Activated CD8-positive, alpha-beta memory T cell treated with anti-CD3 and anti-CD28 coated beads for 24 hours (primary cell): ENCODE measurements around the gene DUSP6.

Experiments used
- DNase-seq: peaks from one replicate; pipeline ENCODE4 v3.0.0-alpha.2; 2020

DUSP6 gene

DNA sequence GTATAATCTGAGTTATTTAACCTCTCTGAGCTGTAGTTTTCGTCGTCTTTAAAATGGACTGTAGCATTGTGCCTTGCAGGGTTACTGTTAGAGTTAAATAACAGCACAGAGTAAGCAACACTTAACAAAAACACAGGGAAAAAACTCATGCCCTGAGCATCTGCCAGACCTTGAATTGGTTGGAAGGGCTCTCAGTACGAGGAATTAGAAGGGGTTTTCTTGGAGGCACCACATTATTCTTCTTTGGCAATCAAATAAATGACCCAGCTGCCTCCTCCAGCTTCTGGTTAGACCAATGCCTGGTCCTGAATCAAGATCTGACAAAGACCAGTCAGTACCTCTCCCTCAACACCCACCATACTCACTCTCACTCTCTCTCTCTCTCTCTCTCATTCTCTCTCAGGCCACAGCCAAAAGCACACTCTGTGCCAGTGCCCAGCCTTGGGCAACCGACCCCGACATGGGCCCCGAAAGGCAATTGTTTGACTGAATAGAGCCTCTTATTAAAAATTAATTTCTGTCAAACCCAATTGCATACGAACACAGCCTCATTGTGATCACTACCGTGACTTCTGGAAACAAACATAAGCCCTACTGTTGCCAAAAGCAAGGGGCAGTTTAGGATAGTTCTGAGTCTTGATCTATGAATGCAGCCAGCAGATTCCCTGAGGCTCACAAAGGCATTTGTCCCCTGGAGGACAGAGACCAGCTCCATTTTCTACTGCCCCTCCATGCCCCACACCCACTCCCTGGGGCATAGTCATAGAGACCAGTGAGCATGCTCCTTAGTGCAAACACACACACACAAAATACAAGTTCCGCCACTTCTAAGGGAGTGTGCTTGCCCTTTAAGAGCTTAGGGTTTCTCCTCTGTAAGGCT, 23.9 kb downstream of the DUSP6 start:
- DNase-seq, result no peak

DNA sequence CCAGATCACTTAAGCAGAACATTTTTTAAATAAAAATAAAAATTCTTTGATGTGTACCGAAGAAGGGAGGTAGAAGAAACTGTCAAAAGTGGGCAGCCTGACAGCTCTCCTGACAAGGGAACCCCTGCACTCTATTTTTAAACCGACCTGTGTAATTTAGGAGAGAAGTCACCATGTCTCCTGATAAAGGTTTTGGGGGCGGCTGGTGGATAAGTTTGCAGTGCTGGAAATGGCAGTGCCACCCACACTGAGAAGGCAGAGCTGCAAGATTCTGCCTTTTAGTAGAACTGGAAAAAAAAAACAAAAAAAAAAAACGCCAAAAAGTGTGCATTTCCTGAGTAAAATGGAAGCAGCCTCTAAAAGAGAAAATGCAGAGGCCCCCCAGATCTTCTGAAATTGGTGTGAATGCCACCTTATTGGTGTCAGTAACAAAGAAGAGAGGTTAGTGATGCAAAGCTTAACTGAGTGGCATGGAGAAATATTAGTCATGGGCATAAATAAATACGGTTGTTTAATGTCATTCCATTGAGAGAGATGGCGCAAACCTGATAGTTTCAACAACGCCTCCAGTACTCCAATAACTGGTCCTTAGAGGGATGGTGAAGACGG, 24.7 kb downstream of the DUSP6 start:
- no peak for DNase-seq

DNA sequence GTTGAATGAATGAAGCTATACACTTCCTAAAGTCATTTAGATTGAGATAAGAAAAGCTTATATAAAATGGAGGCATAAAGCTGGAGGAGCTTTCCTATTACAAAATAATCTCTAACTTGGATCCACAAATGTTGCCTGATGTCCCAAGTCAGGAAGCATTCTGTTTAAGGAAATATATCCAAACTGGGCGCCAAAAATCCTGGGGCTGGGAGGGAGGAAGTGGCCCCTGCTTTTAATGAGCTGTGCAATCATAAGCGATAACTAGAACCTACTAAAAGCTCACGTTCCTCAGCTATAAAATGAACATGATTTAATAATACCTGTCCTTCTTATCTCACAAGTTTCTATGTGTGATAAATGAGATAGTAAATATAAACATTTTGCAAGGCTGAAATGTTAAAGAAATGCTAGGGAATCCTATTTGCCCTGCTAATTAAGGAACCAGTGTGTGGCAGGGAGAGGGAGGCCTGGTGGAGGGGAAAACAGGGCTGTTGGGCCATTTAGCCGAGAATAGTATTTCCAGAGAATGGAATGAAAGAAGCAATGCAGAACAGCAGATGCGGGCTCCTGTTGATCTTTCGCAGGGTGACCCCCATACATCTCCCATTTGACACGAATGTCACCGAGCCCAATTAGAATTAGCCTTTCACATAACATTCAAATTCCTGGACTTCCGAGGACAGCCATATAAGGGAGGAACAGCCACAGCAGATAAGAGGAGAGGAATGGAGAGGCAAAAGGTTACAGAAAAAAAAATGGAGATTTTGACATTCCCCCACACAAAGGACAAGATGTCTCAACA, 25.9 kb downstream of the DUSP6 start:
- DNase-seq, result no peak

DNA sequence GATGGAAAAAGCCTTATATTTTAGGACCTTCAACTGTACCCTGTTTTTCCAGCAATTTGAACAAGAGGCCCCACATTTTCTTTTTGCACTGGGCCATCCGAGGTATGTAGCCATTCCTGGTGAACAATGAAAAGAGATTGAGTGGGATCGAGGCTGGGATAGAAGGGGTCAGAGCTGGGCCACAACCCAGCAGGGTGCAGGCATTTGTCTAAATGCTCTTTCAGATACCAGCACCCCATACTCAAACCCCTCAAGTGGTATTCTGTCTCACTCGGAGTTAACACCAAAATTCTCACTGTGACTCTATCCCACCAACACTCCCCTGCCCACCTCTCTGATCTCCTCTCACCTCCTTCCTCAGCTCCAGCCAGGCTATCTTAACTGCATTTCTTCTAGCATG, 26.8 kb downstream of the DUSP6 start:
- no peak for DNase-seq

DNA sequence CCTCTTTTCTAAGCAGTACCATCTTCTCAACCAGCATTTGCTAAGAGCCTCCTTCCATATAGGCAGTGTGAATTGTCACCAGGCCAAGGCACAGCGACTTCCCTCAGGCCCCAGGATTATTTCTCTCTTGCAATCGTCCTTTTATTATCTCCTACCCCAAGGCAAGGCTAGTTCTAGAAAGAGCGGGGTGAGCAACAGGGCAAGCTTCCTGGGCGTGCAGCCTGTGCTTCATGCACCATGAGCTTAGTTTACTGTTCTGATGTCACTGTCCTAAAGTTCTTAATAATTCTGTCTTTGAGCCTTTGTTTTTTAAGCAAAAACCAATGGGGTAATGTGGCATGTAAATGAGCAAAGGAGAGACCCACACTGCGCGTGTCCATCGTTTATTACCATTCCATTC, 27.9 kb downstream of the DUSP6 start:
- no peak for DNase-seq

DNA sequence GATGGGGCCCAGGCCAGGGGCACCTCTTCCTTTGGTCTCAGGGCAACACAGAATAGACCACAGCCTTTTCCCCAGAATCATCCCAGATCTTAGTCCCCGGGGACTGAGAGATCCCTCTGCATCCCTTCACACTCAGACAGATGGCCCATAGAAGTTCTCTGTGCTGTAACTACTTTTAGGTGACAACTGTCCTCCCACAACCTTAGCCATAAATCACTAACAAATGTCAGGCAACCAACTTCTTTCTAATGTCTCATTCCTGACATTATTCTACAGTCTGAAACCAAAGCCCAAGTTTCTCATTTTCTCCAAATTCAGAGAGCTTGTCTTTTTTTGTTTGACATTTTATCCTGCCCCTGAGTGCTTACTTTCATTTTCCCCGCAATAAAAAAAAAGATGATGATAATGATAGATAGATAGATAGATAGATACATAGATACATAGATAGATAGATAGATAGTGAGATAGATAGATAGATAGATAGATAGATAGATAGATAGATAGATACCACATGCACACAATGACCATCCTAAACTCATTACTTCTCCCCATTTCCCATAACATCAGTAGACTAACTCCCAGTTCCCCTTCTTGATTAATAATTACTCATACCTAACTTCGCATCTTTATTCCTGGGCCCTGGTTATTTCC, 28.6 kb downstream of the DUSP6 start:
- DNase-seq, result no peak

DNA sequence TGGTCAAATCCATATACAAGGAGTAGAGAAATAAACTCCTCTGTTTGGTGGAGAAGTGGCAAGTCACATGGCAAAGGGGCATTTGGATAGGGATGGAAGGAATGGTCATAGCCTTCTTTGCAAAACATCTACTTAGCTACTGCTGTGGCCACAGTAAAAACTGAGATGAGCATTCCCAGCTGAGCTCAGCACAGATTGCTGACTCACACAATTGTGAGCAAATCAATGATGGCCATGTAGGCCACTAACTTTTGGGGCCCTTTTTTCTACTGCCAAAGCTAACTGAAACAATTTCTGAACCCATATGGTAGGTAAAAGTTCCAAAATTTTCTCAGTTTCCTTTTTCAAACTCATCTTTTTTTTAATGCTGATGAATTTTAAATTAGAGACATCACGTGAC, 31.6 kb downstream of the DUSP6 start:
- DNase-seq, result no peak

DNA sequence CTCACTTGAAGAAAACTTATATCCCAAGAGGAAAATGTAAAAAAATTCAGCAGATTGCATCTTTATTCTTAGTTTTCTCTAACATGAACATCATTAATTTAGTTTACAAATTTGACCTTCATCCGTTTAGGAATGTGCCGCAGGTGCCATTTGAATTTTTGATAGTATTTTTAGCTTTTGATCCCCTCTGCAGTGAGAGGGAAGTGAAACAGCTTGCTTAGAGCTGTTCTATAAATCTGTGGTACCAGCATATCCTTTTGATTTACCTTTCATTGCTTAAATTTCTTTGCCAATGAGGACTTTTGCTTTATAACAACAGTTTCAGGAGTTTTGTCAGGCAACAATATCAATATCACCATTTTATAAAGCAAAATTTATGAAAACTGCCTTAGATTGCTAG, 32.7 kb downstream of the DUSP6 start:
- DNase-seq, result no peak

DNA sequence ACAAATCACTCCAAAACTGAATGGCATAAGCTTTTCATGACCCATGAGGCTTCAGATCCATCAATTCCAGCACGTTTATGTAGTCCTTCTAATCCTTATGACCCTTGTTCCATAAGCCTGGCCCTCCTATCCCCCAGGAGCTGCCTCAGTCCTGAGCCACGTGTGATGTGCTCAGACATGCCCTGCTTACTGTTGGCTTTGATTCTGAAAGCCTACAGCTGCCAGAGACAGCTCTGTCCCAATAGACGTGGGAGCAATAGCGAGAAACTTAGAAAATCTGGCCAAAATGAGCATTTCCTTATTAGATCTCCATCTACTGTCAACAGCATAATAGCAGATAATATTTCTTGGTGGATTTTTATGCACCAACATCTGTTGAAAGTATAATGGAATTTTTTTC, 33.2 kb downstream of the DUSP6 start:
- DNase-seq, result no peak

DNA sequence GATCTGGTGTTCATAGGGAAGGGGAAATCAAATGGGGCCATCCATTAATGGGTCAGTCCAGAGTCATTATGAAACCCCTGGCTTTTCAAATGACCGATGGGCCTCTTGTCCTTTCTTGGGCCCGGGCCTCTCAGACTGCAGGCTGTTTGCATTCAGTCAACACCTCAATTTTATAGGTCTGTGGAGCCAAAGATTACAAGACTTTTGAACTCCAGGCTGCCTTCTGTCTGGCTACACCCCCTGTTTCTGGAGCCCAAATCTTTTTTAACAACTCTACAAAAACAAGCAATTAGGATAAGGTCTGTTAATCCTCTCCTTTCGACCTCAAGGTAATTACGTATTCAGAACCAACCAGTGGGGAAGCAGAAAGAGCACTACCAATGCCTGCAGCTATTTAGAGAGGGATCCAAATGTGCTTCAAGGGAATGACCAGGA, 35.6 kb downstream of the DUSP6 start:
- no peak for DNase-seq

DNA sequence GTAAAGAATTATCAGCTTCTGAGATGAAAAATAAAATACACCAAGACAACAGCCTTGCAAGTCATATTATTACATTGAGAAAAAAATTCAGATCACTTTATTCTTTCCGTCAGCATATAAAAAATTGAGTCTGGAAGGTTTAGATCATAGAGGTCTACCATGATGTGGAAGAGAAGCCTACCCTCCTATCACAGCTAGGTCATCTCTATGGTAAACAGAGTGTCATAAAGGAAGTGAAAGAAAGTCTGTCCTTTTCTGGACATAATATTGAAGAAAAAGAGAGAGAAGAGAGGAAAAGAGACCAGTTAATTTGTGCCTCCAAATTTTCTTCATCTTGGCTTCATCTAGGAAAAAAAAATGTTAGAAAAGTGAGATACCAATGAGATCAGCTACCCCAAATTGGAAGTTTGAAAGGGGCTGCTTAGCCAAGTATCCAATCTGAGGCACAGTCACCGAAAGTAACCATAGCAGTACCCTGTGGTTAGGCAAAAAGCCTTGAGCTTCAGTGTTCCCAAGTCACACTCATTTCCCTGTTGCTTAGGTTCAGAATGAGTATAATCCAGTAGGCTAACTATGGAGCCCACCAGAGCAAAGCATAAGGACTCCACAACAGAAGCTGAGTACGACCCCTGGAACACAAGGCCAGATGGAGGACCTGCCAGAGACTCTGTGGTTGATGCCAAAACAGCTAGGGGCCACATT, 38.1 kb downstream of the DUSP6 start:
- DNase-seq, result no peak

DNA sequence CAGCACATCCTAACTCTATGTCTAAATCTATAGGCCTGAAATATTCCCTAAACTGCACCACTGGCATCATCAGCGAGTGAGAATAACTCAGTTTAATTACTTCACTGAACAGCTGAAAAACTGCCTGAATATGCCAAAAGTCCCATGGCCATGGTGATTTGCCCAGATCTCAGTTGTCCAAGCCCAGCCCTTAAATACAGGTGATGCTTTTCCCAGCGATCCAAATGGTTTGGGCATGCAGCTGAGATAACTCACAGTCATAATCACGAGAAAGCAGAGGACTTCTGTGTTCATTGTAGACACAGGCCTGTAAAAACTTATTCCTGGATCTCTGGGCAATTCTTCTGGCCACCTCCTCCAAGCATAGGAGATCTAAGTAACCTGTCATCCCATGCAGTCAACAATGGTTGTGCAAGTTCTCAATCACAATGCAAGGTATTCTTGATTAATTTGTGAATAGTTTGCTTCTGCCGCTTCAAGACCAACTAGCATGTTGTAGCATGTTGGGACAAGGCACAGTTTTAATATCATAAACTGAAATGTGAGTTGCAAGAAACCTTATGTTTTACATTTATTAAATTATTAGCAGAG, 40.5 kb downstream of the DUSP6 start:
- DNase-seq, result no peak

DNA sequence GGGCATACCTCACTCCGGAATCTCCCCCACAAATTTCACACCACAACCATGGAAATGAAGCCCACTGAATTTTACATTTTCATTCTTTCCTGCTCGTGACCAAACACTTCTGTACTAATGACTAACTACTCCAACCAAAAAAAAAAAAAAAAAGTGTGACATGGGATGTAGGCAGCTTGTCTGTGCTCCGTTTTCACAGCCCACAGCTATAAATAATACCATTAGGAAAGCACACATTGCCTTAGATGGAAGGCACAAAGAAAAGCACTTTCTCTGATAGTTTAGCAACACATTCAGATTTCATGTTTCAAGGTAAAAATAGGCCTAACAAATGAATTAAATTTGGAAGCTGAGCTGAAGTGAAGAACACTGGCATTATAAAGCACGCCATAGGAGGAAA, 42.5 kb downstream of the DUSP6 start:
- no peak for DNase-seq

DNA sequence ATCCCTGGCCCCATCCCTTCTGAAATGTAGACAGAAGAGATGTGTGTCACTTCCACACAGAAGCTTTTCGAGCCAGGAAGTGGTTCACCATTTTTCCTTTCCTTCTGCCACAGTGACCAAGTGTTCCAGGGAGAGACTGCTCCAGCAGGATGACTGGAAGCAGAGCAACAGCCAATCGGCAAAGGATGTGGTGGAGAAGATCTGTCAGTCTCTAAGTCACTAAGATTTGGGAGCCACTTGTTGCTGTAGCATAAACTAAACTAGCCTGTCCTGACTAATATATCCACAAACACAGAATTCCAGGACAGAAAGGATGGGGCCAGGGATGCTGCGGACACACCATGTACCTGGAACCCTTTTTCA, 42.9 kb downstream of the DUSP6 start:
- DNase-seq, result no peak

DNA sequence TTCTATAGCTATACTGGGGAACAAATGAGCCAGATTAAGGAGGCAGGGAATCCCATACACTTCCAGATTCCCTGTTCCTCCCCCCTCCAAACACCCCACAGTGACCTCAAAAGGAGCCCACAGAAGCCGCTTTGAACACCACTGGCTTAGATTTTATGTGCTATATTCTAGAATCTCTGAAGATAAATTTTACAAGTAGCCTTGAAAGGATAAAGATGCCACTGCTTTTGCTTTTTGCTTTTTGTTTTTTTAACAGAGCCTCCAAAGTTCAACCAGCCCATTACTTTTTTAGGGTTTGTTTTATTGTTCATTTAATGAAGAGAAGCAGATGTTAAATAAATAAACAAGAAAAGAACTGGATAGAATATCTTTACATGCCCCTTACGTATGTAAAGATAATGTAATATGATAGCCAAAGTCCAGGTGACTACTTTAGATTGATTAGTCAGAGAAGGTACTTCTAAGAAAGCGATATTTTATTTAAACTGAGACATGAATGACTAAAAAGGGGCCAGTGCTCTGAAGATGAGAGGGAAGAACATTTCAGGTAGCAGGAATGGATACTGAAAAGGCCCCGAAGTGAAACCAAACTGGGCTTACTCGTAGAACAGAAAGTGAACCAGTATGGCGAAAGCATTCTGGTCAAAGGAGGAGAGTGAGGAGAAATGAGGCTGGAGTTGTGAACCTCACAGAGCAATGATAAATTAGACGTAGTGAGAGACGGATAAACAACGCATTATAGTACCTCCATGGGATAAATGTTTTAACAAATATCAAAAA, 44.6 kb downstream of the DUSP6 start:
- no peak for DNase-seq

DNA sequence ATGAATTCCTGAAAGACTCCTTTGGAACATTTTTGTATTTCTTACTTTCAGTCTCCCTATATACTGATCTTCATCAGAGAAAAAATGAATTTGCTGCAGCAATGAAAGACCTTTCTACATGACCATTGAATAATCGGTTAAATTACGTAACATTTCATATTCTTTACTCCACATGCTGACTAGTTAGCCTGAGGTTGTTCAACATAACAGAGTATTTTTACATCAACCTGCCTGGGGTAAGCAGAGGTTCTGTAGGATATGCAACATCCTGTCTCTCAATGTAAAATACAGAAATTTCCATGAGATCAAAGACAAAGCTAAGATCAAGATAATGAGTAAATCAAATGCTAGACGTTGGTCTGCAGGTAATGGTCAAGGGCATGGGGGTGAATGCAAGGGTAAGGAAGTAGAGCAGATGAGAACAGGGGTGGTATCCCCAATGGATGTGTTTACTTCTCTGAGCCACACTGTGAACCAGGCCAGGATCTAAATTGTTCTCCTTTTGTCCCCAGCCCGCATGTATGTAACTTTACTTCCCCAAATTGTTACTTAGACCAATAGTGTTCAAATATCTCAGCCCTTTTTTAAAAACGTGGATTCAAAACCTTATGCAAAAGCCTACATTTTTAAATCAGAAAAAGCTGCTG, 45.4 kb downstream of the DUSP6 start:
- DNase-seq, result no peak

DNA sequence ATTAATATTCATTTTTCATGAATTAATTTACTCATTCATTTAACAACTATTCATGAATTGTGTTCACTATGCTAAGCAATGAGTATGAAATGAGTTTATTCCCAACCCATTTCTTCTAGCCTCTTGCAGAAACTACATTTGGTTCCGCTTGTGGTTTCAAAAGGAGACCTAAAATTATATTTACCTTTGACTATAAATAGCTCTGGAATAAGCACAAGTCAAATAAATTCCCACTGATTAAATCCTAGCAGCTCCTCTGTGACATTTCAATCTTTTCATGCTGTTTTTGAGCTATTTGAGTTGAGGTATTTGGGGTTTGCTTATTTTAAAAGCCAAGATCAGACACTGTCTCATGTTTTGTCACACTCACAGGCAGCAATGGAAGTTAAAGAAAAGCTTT, 46.9 kb downstream of the DUSP6 start:
- no peak for DNase-seq

DNA sequence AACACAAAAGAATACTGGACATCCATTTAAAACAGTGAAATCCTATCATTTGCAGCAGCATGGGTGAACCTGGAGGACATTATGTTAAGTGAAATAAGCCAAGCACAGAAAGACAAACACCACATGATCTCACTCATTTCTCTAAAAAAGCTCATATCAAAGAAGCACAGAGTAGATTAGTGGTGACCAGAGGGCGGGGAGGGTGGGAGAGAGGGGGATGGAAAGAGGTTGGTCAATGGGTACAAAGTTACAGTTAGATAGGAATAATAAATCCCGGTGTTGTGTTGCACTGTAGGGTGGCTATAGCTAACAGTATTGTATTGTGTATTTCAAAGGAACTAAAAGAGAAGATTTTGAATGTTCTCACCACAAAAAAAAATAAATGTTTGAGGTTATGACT, 52.4 kb downstream of the DUSP6 start:
- DNase-seq, result no peak

DNA sequence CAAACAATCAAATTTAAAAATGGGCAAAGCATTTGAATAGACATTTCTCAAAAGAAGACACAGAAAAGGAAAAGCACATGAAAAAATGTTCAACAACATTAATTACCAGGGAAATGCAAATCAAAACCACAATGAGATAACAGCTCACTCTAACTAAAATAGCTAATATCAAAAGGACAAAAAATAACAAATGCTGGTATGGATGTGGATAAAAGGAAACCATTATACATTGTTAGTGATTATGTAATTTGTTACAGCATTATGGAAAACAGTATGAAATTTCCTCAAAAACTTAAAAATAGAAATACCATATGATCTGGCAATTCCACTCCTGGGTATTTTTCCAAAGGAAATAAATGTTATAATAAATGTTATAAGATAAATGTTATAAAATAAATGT, 52.9 kb downstream of the DUSP6 start:
- DNase-seq, result no peak
